COR-L47 (cell line): Measurements from ENCODE around the gene SLC5A2.
"Not testable (repeated sequence)": the region's sequence is repeated elsewhere in the genome, so short reads cannot be mapped to it uniquely, and the experiment has no call there.

Experiments
- DNase-seq: peaks from one replicate; lab custom pipeline; 2025; lab: John Stamatoyannopoulos, UW

Gene SLC5A2

GRCh38 chr16:31529108-31529936 lies 46.4 kb downstream of the SLC5A2 start:
- DNase-seq = no peak

GRCh38 chr16:31529937-31530312 lies 47.0 kb downstream of the SLC5A2 start:
- no peak for DNase-seq

- no peak for DNase-seq
Measured at GRCh38 chr16:31530405-31530804, 47.5 kb downstream of the SLC5A2 start.

GRCh38 chr16:31531096-31531495 lies 48.2 kb downstream of the SLC5A2 start:
- DNase-seq = no peak

- no peak for DNase-seq
Measured at GRCh38 chr16:31532120-31532519, 49.2 kb downstream of the SLC5A2 start.

GRCh38 chr16:31532896-31533295 lies 50.0 kb downstream of the SLC5A2 start:
- no peak for DNase-seq

GRCh38 chr16:31535737-31536136 lies 52.8 kb downstream of the SLC5A2 start:
- DNase-seq = no peak

- no peak for DNase-seq
Measured at GRCh38 chr16:31536804-31537361, 54.0 kb downstream of the SLC5A2 start.

GRCh38 chr16:31537362-31538242 lies 54.7 kb downstream of the SLC5A2 start:
- DNase-seq = no peak

GRCh38 chr16:31538243-31538598 lies 55.3 kb downstream of the SLC5A2 start:
- not testable (repeated sequence) for DNase-seq

- not testable (repeated sequence) for DNase-seq
Measured at GRCh38 chr16:31539762-31540161, 56.8 kb downstream of the SLC5A2 start.
